SK-N-MC (cell line): ENCODE results near the gene LARGE1.

Source experiments
- DNase-seq: peaks from one replicate; pipeline ENCODE4 v3.0.0-alpha.2; 2011; ENCODE audit warnings: low read depth, low spot score
- H3K27ac ChIP-seq: fragments of 200-600 bp; sonication (generic); 2 replicates; pipeline ENCODE4 v1.5.1; 2016; ENCODE audit warnings: mixed run types
- H3K36me3 ChIP-seq: fragments of 200-600 bp; sonication (generic); 2 replicates; pipeline ENCODE4 v1.6.1; 2017; ENCODE audit warnings: antibody characterized with exemption, low read length, mixed read lengths; ENCODE audit not compliant: insufficient read depth
- H3K4me3 ChIP-seq: fragments of 200-600 bp; sonication (generic); 2 replicates; pipeline ENCODE4 v1.5.1; 2016
- H3K9ac ChIP-seq: fragments of 200-600 bp; sonication (generic); 2 replicates; pipeline ENCODE4 v1.8.0; 2017; ENCODE audit warnings: mixed run types, mixed read lengths; ENCODE audit not compliant: insufficient read length
- H3K9me3 ChIP-seq: fragments of 200-600 bp; sonication (generic); 2 replicates; pipeline ENCODE4 v1.6.1; 2017; ENCODE audit warnings: low read depth, mild to moderate bottlenecking, antibody characterized with exemption, low read length, moderate library complexity, mixed read lengths
- EZH2 ChIP-seq: fragments of 200-600 bp; sonication (generic); IDR thresholded peaks from one replicate; pipeline ENCODE4 v1.6.1; 2017; ENCODE audit warnings: antibody characterized with exemption
- FOXP2 ChIP-seq: optimal IDR thresholded peaks from 2 replicates; pipeline ENCODE3; 2011; ENCODE audit warnings: mild to moderate bottlenecking, moderate library complexity; ENCODE audit not compliant: insufficient read depth; ENCODE audit errors: extremely low read length, control extremely low read depth
- POLR2AphosphoS5 ChIP-seq: IDR thresholded peaks from 2 replicates; pipeline ENCODE4 v1.6.1; 2012; ENCODE audit warnings: mild to moderate bottlenecking, low read depth, low read length, borderline replicate concordance

LARGE1 gene

GRCh38 chr22:33350961-33351360 is 569.3 kb downstream of the LARGE1 start:
- H3K9ac ChIP-seq = no peak overlapping the region
- TF ChIP-seq EZH2 (no peak), POLR2AphosphoS5 (no peak), FOXP2 (no peak)
- no peak overlapping the region for H3K27ac ChIP-seq
- no peak for DNase-seq
- no peaks in the 10 kb centered on the region for H3K9me3 ChIP-seq
- no peaks in the 10 kb centered on the region for H3K36me3 ChIP-seq
- no peak overlapping the region for H3K4me3 ChIP-seq

DNA sequence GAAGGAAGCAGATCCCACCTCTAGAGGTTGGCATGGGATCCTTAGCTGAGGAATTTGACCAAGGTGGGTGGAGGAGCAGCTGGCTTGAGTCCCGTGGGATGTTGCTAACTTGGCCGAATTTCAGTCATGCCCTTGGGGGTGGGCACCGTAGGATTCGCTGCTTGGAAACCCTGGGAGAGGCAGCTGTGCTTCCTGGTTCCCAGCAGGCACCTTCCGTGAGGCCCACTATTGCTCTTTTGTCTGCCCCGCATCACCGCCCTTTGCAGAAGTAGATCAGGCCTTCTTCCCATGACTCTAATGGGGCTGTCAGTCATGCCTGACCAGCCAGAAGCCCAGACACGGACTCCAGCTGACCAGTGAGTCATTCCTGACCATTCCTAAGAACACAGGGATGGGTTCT is 569.8 kb downstream of the LARGE1 start:
- TF ChIP-seq FOXP2 (no peak), POLR2AphosphoS5 (no peak), EZH2 (no peak)
- H3K36me3 ChIP-seq = no peaks in the 10 kb centered on the region
- no peak overlapping the region for H3K4me3 ChIP-seq
- H3K27ac ChIP-seq = no peak overlapping the region
- no peak for DNase-seq
- H3K9me3 ChIP-seq = no peaks in the 10 kb centered on the region
- no peak overlapping the region for H3K9ac ChIP-seq

DNA sequence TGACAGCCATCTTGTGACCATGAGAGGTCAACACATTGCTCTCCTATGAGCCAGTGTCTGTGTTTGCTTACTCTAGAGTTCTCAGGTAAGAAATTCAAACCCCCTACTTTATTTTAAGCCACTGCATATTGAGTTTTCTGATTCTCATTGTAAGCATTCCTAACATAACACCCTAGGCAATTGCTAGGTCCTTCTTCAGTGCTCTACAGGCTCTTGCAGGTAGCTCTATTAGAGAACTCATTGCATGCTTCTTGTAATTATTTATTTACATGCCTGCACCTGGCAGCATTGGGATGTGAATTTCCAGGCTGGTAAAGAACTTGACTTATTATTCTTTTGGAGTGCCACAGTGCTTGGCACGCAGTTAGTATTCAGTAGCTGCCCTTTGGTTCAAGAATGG is 573.3 kb downstream of the LARGE1 start:
- TF ChIP-seq POLR2AphosphoS5 (no peak), FOXP2 (no peak), EZH2 (no peak)
- Histone ChIP-seq H3K36me3 (no peaks in the 10 kb centered on the region), H3K9me3 (no peaks in the 10 kb centered on the region), H3K4me3 (no peak overlapping the region), H3K9ac (no peak overlapping the region), H3K27ac (no peak overlapping the region)
- no peak for DNase-seq

DNA sequence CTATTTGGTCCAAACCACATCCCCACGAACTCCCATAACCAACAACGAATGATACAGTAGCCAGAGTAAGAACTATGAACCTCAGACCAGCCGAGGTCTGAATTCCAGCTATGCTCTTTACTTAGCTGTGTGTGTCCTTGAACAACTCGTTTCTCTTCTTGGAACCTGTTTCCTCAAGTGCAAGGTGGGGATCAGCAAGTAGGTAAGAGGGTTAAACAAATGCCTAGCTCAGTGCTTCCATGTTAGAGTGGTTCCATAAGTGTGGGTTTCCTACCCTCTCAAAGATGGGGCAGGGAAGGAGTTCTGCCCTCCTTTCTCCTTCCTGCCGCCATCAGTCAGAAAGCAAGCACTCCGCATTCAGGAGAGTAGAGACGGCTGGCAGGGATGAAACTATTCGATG is 578.7 kb downstream of the LARGE1 start:
- no peaks in the 10 kb centered on the region for H3K9me3 ChIP-seq
- no peaks in the 10 kb centered on the region for H3K36me3 ChIP-seq
- no peak for DNase-seq
- TF ChIP-seq FOXP2 (no peak), POLR2AphosphoS5 (no peak), EZH2 (no peak)
- no peak overlapping the region for H3K27ac ChIP-seq
- no peak overlapping the region for H3K4me3 ChIP-seq
- H3K9ac ChIP-seq = no peak overlapping the region

DNA sequence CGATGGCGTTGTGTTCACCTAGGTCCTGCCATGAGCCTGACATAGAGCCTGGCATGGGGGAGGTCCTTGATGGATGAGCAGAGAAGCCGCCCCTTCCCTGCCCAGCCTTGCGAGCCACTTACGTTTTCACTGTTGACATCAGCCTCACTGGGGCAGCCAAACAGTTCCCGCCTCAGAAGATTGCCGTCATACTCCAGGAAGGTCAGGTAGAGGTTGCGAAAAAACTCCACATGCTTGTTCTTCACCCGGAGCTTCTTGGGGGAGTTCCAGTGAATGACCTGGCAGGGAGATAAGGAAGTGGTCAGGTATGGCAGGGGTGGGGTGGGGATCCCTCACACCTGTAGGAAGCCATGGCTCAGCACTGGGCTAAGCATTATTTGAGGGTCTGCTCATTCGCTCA is 582.8 kb downstream of the LARGE1 start:
- Histone ChIP-seq H3K27ac (no peak overlapping the region), H3K4me3 (no peak overlapping the region), H3K9ac (no peak overlapping the region), H3K36me3 (no peaks in the 10 kb centered on the region), H3K9me3 (no peaks in the 10 kb centered on the region)
- TF ChIP-seq FOXP2 = no peak
- no peak for TF ChIP-seq POLR2AphosphoS5
- TF ChIP-seq EZH2 = no peak
- DNase-seq = no peak

DNA sequence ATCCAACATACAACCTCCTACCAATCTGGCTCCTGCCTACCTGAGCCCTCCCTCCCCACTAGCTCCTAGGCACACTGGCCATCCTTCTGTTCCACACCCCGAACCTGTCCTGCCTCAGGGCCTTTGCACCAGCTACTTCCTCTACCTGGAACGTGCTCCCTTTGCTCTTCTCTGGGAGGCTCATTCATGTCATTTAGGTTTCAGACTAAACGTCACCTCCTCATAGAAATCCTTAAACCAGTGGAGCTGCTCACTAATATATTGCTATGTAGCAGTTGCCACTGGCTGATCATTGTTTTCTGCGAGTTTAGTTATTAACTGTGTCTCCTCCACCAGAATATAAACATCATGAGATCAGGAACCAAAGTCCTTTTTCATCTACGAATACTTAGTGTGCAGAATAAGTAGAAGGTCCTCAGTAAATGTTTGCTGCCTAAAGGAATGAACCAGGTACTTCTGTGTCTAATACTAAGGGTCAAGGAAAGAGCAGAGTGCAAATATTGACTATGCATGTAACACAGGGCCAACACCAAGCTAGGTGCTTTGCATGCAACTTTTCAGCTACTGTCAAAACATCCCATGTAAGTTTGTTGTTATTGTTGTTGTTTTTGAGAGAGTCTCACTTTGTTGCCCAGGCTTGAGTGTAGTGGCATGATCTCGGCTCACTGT is 584.5 kb downstream of the LARGE1 start:
- no peak overlapping the region for H3K9ac ChIP-seq
- no peaks in the 10 kb centered on the region for H3K9me3 ChIP-seq
- no peak overlapping the region for H3K4me3 ChIP-seq
- no peak for DNase-seq
- TF ChIP-seq POLR2AphosphoS5 (no peak), EZH2 (no peak), FOXP2 (no peak)
- no peaks in the 10 kb centered on the region for H3K36me3 ChIP-seq
- no peak overlapping the region for H3K27ac ChIP-seq

- Histone ChIP-seq H3K9ac (no peak overlapping the region), H3K27ac (no peak overlapping the region), H3K4me3 (no peak overlapping the region), H3K36me3 (no peaks in the 10 kb centered on the region), H3K9me3 (no peaks in the 10 kb centered on the region)
- TF ChIP-seq FOXP2 = no peak
- TF ChIP-seq POLR2AphosphoS5 = no peak
- no peak for TF ChIP-seq EZH2
- DNase-seq = no peak
Measured at GRCh38 chr22:33332538-33332937, 587.7 kb downstream of the LARGE1 start.

DNA sequence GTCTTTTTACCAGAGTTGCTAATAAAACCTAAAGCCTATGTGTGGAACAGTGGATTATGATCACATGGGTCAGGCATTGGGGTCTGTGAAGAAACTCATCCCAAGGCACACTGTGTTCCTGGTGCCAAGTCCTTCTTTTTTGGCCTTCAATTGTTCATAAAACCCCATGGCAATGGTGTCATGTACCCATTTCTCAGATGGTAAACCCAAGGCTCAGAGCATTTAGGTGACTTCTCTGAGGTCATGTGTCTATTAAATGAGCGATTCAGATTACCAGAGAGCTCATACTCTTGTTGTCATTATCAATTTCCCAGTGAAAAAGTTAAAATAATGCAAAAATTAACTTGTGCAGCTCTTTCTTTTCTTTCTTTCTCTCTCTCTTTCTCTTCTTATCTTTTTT is 589.3 kb downstream of the LARGE1 start:
- Histone ChIP-seq H3K9me3 (no peaks in the 10 kb centered on the region), H3K36me3 (no peaks in the 10 kb centered on the region), H3K4me3 (no peak overlapping the region), H3K9ac (no peak overlapping the region), H3K27ac (no peak overlapping the region)
- no peak for DNase-seq
- TF ChIP-seq POLR2AphosphoS5 (no peak), FOXP2 (no peak), EZH2 (no peak)

- no peaks in the 10 kb centered on the region for H3K9me3 ChIP-seq
- no peaks in the 10 kb centered on the region for H3K36me3 ChIP-seq
- H3K27ac ChIP-seq = no peak overlapping the region
- H3K4me3 ChIP-seq = no peak overlapping the region
- no peak for DNase-seq
- H3K9ac ChIP-seq = no peak overlapping the region
- TF ChIP-seq POLR2AphosphoS5 (no peak), FOXP2 (no peak), EZH2 (no peak)
Measured at GRCh38 chr22:33330534-33330933, 589.7 kb downstream of the LARGE1 start.

- no peak overlapping the region for H3K4me3 ChIP-seq
- H3K36me3 ChIP-seq = no peaks in the 10 kb centered on the region
- DNase-seq = no peak
- H3K9ac ChIP-seq = no peak overlapping the region
- H3K27ac ChIP-seq = no peak overlapping the region
- H3K9me3 ChIP-seq = no peaks in the 10 kb centered on the region
- TF ChIP-seq FOXP2 (no peak), EZH2 (no peak), POLR2AphosphoS5 (no peak)
Measured at GRCh38 chr22:33329398-33329797, 590.9 kb downstream of the LARGE1 start.
